Measurements from ENCODE around the gene GYS1.

DNA sequence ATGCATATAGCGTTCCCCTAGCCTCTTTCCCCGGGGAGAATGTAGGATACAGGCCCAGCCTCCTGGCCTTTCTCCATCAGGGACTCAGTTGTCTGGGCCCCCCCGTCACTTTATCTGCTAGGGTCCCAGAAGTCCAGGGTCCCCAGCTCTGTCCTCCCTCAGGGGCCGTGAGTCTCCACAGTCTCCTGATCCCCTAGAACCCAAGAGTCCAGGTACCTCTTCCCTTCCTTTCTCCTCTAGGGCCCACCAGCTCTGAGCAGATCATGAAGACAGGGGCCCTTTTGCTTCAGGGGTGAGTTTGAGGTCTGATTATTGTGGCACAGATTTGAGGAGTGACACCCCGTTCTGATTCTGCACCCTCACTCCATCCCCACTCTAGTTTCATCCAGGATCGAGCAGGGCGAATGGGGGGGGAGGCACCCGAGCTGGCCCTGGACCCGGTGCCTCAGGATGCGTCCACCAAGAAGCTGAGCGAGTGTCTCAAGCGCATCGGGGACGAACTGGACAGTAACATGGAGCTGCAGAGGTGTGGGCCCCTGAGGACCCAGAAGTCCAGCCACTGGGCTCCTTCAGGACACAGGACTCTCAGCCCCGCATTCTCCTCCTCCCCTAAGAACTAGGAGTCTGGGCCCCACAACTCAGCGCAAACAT lies 37.7 kb downstream of the GYS1 start:
- TF ChIP-seq, protein P1, sequence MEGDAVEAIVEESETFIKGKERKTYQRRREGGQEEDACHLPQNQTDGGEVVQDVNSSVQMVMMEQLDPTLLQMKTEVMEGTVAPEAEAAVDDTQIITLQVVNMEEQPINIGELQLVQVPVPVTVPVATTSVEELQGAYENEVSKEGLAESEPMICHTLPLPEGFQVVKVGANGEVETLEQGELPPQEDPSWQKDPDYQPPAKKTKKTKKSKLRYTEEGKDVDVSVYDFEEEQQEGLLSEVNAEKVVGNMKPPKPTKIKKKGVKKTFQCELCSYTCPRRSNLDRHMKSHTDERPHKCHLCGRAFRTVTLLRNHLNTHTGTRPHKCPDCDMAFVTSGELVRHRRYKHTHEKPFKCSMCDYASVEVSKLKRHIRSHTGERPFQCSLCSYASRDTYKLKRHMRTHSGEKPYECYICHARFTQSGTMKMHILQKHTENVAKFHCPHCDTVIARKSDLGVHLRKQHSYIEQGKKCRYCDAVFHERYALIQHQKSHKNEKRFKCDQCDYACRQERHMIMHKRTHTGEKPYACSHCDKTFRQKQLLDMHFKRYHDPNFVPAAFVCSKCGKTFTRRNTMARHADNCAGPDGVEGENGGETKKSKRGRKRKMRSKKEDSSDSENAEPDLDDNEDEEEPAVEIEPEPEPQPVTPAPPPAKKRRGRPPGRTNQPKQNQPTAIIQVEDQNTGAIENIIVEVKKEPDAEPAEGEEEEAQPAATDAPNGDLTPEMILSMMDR (conservative IDR thresholded peaks at IDR 0.05; ENCODE audit: low read depth, low read length) = no peak
- no peak for TF ChIP-seq EZH2phosphoT487 (IDR thresholded peaks at IDR 0.05; ENCODE audit: borderline replicate concordance, low read length)

Measured in PC-3 (cell line).